ENCODE results near the gene VWC2.

GRCh38 chr7:49770838-49771237 is 2.6 kb upstream of the VWC2 start:
- TF ChIP-seq CTCF (conservative IDR thresholded peaks at IDR 0.05; ENCODE audit: low read depth, low read length) (no peak), POLR2A (IDR thresholded peaks at IDR 0.05; ENCODE audit: low read depth, low read length) (no peak), FOS (IDR thresholded peaks at IDR 0.05; ENCODE audit: low read depth, low read length) (no peak), MXI1 (IDR thresholded peaks at IDR 0.05; ENCODE audit: borderline replicate concordance, low read depth, low read length) (no peak), RFX5 (IDR thresholded peaks at IDR 0.05; ENCODE audit: low read depth, low read length) (no peak), RAD21 (IDR thresholded peaks at IDR 0.05; ENCODE audit: low read length) (no peak), CEBPB (IDR thresholded peaks at IDR 0.05; ENCODE audit: low read depth, low read length) (no peak)

Data from IMR-90 (cell line).